GM23338 (cell line): ENCODE results near the gene KDM4F. TPM values are rescaled to one million over a fixed set of nuclear protein-coding genes. Genes with fewer than 3 reads are reported as not detected.

Source experiments
- ATAC-seq: fragments of 200-7000 bp; cut with Tn5 transposase; 3 replicates; pipeline ENCODE4 v1.9.1; 2020
- DNase-seq: peaks from one replicate; pipeline ENCODE4 v3.0.0-alpha.2; 2015; ENCODE audit warnings: low spot score
- H2AFZ ChIP-seq: fragments of 200-600 bp; sonication (generic); 2 replicates; pipeline ENCODE4 v1.8.0; 2016; ENCODE audit warnings: antibody characterized with exemption, mild to moderate bottlenecking, moderate library complexity
- H3F3A ChIP-seq: fragments of 200-600 bp; sonication (generic); replicated peaks from 2 replicates; pipeline ENCODE4 v1.8.0; 2017; ENCODE audit warnings: antibody characterized with exemption, mixed run types, low read depth
- H3K27ac ChIP-seq: fragments of 200-600 bp; sonication (generic); 2 replicates; pipeline ENCODE4 v1.6.1; 2016; ENCODE audit warnings: low read depth
- H3K27me3 ChIP-seq: fragments of 200-600 bp; sonication (generic); 2 replicates; pipeline ENCODE4 v1.8.0; 2016; ENCODE audit warnings: mild to moderate bottlenecking, mixed run types, moderate library complexity; ENCODE audit not compliant: insufficient read depth
- H3K36me3 ChIP-seq: fragments of 200-600 bp; sonication (generic); 2 replicates; pipeline ENCODE4 v1.8.0; 2016; ENCODE audit warnings: mild to moderate bottlenecking; ENCODE audit not compliant: insufficient read depth
- H3K4me1 ChIP-seq: fragments of 200-600 bp; sonication (generic); 2 replicates; pipeline ENCODE4 v1.8.0; 2016; ENCODE audit warnings: mild to moderate bottlenecking, moderate library complexity; ENCODE audit not compliant: insufficient read depth
- H3K4me2 ChIP-seq: fragments of 200-600 bp; sonication (generic); 2 replicates; pipeline ENCODE4 v1.7.1; 2017; ENCODE audit warnings: mixed run types
- H3K4me3 ChIP-seq: fragments of 200-600 bp; sonication (generic); 2 replicates; pipeline ENCODE4 v1.6.1; 2016; ENCODE audit warnings: mixed run types
- H3K79me2 ChIP-seq: fragments of 200-600 bp; sonication (generic); replicated peaks from 2 replicates; pipeline ENCODE4 v1.8.0; 2017; ENCODE audit warnings: mild to moderate bottlenecking; ENCODE audit not compliant: insufficient read depth
- H3K9me2 ChIP-seq: fragments of 200-600 bp; sonication (generic); 2 replicates; pipeline ENCODE4 v1.8.0; 2017; ENCODE audit not compliant: insufficient read depth
- H4K20me1 ChIP-seq: fragments of 200-600 bp; sonication (generic); replicated peaks from 2 replicates; pipeline ENCODE4 v1.8.0; 2017; ENCODE audit warnings: mild to moderate bottlenecking; ENCODE audit not compliant: insufficient read depth
- H3K27ac Mint-ChIP-seq: 2 replicates; pipeline ENCODE4 v1.8.0; 2020; ENCODE audit warnings: inconsistent platforms, mild to moderate bottlenecking, moderate library complexity, mixed read lengths
- H3K27me3 Mint-ChIP-seq: 3 replicates; pipeline ENCODE4 v1.8.0; 2022; ENCODE audit warnings: low read depth, mild to moderate bottlenecking, moderate library complexity, mixed read lengths, inconsistent platforms; ENCODE audit not compliant: insufficient read depth, poor library complexity
- H3K36me3 Mint-ChIP-seq: 3 replicates; pipeline ENCODE4 v1.8.0; 2021; ENCODE audit warnings: low read depth, mild to moderate bottlenecking, inconsistent platforms, moderate library complexity, mixed read lengths
- H3K4me1 Mint-ChIP-seq: 3 replicates; pipeline ENCODE4 v1.8.0; 2020; ENCODE audit warnings: mild to moderate bottlenecking, inconsistent platforms, mixed read lengths
- H3K4me3 Mint-ChIP-seq: 3 replicates; pipeline ENCODE4 v1.8.0; 2021; ENCODE audit warnings: moderate library complexity, mild to moderate bottlenecking, inconsistent platforms, mixed read lengths
- H3K9me3 Mint-ChIP-seq: 3 replicates; pipeline ENCODE4 v1.8.0; 2020; ENCODE audit warnings: moderate library complexity, mild to moderate bottlenecking, inconsistent platforms, mixed read lengths
- CREB1 ChIP-seq: fragments of 250-450 bp; sonication (Bioruptor Pico); IDR thresholded peaks from 2 replicates; pipeline ENCODE4 v1.5.0; 2020; ENCODE audit warnings: low read depth, mild to moderate bottlenecking, moderate library complexity
- EZH2 ChIP-seq: fragments of 200-600 bp; sonication (generic); IDR thresholded peaks from one replicate; pipeline ENCODE4 v1.8.0; 2017; ENCODE audit warnings: antibody characterized with exemption, mild to moderate bottlenecking, low read depth; ENCODE audit not compliant: unreplicated experiment
- EZH2phosphoT487 ChIP-seq: fragments of 200-600 bp; sonication (generic); IDR thresholded peaks from one replicate; pipeline ENCODE4 v1.8.1; 2018; ENCODE audit warnings: antibody characterized with exemption; ENCODE audit not compliant: unreplicated experiment
- JUNB ChIP-seq: IDR thresholded peaks from one replicate; pipeline ENCODE4 v1.6.1; 2016; ENCODE audit warnings: antibody characterized with exemption; ENCODE audit not compliant: unreplicated experiment
- NANOG ChIP-seq: IDR thresholded peaks from 2 replicates; pipeline ENCODE4 v1.6.1; 2016; ENCODE audit warnings: antibody characterized with exemption, borderline replicate concordance
- POLR2AphosphoS5 ChIP-seq: IDR thresholded peaks from 2 replicates; pipeline ENCODE4 v1.6.1; 2016; ENCODE audit warnings: antibody characterized with exemption, low read depth
- STAT1 ChIP-seq: IDR thresholded peaks from one replicate; pipeline ENCODE4 v1.6.1; 2016; ENCODE audit warnings: antibody characterized with exemption; ENCODE audit not compliant: unreplicated experiment
- ZNF114 ChIP-seq: fragments of 250-450 bp; sonication (Bioruptor Pico); IDR thresholded peaks from 2 replicates; pipeline ENCODE4 v1.5.0; 2020; ENCODE audit warnings: mild to moderate bottlenecking, moderate library complexity
- ZNF331 ChIP-seq: fragments of 250-450 bp; sonication (Bioruptor Pico); IDR thresholded peaks from 2 replicates; pipeline ENCODE4 v1.5.0; 2020; ENCODE audit warnings: low read depth, mild to moderate bottlenecking, moderate library complexity
- polyA plus RNA-seq: library from polyadenylated mRNA; unstranded; fragments of >200 nt; fragmentation: Nextera tagmentation; extraction: Ambion mirVana; gene quantifications from 2 replicates; pipeline ENCODE4 v1.2.1, GENCODE V29; 2016
- total RNA-seq: library from RNA; depleted of rRNA; stranded (reverse); fragments of >200 nt; shearing (Covaris generic); gene quantifications from 2 replicates; pipeline ENCODE4 v1.2.3, GENCODE V29; 2014
- TF ChIP-seq, protein P1 (sequence below): IDR thresholded peaks from one replicate; pipeline ENCODE4 v1.6.1; 2018; ENCODE audit warnings: antibody characterized with exemption; ENCODE audit not compliant: unreplicated experiment
- TF ChIP-seq, protein P2 (sequence below): IDR thresholded peaks from 2 replicates; pipeline ENCODE4 v1.6.1; 2016; ENCODE audit warnings: antibody characterized with exemption
- TF ChIP-seq, protein P3 (sequence below): fragments of 250-450 bp; sonication (Bioruptor Pico); IDR thresholded peaks from 2 replicates; pipeline ENCODE4 v1.5.0; 2020; ENCODE audit warnings: mild to moderate bottlenecking, moderate library complexity
- TF ChIP-seq, protein P4 (sequence below), 2 experiments: fragments of 200-600 bp in 1 of 2; sonication (generic) in 1 of 2; conservative IDR thresholded peaks; 2 replicates each; pipeline versions ENCODE4 v1.5.1 to v1.6.1; 2016 to 2017; ENCODE audit warnings: antibody characterized with exemption in 2 of 2, low read depth in 2 of 2, mild to moderate bottlenecking in 2 of 2, moderate library complexity in 1 of 2

The KDM4F gene
- total and polyA plus RNA-seq, 2 experiments from 2014 or later: not detected

DNA sequence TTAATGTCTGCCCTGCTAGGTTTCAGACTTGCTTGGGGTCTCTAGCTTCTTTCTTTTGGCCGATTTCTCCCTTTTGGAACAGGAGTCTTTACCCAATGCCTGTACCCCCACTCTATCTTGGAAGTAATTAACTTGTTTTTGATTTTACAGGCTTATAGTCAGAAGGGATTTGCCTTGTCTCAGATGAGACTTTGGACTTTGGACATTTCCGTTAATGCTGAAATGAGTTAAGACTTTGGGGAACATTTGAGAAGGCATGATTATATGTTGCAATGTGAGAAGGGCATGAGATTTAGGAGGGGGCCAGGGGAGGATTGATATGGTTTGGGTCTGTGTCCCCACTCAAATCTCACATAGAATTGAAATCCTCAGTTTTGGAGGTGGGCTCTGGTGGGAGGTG, 5.1 kb downstream of the KDM4F start:
- Histone ChIP-seq H3F3A (no peaks in the 10 kb centered on the region), H3K4me3 (no peak overlapping the region), H3K4me1 (no peaks in the 10 kb centered on the region), H3K9me2 (no peaks in the 10 kb centered on the region), H3K79me2 (no peaks in the 10 kb centered on the region), H3K27ac (no peak overlapping the region), H3K27me3 (no peaks in the 10 kb centered on the region; the same call in 1 of the 2 replicates), H3K36me3 (no peaks in the 10 kb centered on the region), H2AFZ (no peak overlapping the region), H3K4me2 (no peak overlapping the region), H4K20me1 (no peaks in the 10 kb centered on the region)
- H3K9me3 Mint-ChIP-seq: no peaks in the 10 kb centered on the region
- ATAC-seq (no peak), DNase-seq (no peak)
- no peak overlapping the region for H3K4me3 Mint-ChIP-seq
- no peak overlapping the region for H3K27ac Mint-ChIP-seq
- no peaks in the 10 kb centered on the region for H3K4me1 Mint-ChIP-seq
- no peaks in the 10 kb centered on the region for H3K36me3 Mint-ChIP-seq
- no peak for TF ChIP-seq EZH2
- TF ChIP-seq, protein P1, sequence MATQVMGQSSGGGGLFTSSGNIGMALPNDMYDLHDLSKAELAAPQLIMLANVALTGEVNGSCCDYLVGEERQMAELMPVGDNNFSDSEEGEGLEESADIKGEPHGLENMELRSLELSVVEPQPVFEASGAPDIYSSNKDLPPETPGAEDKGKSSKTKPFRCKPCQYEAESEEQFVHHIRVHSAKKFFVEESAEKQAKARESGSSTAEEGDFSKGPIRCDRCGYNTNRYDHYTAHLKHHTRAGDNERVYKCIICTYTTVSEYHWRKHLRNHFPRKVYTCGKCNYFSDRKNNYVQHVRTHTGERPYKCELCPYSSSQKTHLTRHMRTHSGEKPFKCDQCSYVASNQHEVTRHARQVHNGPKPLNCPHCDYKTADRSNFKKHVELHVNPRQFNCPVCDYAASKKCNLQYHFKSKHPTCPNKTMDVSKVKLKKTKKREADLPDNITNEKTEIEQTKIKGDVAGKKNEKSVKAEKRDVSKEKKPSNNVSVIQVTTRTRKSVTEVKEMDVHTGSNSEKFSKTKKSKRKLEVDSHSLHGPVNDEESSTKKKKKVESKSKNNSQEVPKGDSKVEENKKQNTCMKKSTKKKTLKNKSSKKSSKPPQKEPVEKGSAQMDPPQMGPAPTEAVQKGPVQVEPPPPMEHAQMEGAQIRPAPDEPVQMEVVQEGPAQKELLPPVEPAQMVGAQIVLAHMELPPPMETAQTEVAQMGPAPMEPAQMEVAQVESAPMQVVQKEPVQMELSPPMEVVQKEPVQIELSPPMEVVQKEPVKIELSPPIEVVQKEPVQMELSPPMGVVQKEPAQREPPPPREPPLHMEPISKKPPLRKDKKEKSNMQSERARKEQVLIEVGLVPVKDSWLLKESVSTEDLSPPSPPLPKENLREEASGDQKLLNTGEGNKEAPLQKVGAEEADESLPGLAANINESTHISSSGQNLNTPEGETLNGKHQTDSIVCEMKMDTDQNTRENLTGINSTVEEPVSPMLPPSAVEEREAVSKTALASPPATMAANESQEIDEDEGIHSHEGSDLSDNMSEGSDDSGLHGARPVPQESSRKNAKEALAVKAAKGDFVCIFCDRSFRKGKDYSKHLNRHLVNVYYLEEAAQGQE: no peak
- TF ChIP-seq POLR2AphosphoS5: no peak
- no peak for TF ChIP-seq ZNF114 (CRISPR knock-in tag)
- TF ChIP-seq, protein P2, sequence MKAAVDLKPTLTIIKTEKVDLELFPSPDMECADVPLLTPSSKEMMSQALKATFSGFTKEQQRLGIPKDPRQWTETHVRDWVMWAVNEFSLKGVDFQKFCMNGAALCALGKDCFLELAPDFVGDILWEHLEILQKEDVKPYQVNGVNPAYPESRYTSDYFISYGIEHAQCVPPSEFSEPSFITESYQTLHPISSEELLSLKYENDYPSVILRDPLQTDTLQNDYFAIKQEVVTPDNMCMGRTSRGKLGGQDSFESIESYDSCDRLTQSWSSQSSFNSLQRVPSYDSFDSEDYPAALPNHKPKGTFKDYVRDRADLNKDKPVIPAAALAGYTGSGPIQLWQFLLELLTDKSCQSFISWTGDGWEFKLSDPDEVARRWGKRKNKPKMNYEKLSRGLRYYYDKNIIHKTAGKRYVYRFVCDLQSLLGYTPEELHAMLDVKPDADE: no peak
- TF ChIP-seq, protein P3, sequence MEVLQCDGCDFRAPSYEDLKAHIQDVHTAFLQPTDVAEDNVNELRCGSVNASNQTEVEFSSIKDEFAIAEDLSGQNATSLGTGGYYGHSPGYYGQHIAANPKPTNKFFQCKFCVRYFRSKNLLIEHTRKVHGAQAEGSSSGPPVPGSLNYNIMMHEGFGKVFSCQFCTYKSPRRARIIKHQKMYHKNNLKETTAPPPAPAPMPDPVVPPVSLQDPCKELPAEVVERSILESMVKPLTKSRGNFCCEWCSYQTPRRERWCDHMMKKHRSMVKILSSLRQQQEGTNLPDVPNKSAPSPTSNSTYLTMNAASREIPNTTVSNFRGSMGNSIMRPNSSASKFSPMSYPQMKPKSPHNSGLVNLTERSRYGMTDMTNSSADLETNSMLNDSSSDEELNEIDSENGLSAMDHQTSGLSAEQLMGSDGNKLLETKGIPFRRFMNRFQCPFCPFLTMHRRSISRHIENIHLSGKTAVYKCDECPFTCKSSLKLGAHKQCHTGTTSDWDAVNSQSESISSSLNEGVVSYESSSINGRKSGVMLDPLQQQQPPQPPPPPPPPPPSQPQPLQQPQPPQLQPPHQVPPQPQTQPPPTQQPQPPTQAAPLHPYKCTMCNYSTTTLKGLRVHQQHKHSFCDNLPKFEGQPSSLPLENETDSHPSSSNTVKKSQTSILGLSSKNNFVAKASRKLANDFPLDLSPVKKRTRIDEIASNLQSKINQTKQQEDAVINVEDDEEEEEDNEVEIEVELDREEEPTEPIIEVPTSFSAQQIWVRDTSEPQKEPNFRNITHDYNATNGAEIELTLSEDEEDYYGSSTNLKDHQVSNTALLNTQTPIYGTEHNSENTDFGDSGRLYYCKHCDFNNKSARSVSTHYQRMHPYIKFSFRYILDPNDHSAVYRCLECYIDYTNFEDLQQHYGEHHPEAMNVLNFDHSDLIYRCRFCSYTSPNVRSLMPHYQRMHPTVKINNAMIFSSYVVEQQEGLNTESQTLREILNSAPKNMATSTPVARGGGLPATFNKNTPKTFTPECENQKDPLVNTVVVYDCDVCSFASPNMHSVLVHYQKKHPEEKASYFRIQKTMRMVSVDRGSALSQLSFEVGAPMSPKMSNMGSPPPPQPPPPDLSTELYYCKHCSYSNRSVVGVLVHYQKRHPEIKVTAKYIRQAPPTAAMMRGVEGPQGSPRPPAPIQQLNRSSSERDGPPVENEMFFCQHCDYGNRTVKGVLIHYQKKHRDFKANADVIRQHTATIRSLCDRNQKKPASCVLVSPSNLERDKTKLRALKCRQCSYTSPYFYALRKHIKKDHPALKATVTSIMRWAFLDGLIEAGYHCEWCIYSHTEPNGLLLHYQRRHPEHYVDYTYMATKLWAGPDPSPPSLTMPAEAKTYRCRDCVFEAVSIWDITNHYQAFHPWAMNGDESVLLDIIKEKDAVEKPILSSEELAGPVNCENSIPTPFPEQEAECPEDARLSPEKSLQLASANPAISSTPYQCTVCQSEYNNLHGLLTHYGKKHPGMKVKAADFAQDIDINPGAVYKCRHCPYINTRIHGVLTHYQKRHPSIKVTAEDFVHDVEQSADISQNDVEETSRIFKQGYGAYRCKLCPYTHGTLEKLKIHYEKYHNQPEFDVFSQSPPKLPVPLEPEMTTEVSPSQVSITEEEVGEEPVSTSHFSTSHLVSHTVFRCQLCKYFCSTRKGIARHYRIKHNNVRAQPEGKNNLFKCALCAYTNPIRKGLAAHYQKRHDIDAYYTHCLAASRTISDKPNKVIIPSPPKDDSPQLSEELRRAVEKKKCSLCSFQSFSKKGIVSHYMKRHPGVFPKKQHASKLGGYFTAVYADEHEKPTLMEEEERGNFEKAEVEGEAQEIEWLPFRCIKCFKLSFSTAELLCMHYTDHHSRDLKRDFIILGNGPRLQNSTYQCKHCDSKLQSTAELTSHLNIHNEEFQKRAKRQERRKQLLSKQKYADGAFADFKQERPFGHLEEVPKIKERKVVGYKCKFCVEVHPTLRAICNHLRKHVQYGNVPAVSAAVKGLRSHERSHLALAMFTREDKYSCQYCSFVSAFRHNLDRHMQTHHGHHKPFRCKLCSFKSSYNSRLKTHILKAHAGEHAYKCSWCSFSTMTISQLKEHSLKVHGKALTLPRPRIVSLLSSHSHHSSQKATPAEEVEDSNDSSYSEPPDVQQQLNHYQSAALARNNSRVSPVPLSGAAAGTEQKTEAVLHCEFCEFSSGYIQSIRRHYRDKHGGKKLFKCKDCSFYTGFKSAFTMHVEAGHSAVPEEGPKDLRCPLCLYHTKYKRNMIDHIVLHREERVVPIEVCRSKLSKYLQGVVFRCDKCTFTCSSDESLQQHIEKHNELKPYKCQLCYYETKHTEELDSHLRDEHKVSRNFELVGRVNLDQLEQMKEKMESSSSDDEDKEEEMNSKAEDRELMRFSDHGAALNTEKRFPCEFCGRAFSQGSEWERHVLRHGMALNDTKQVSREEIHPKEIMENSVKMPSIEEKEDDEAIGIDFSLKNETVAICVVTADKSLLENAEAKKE (CRISPR knock-in tag): no peak
- no peak for TF ChIP-seq EZH2phosphoT487
- TF ChIP-seq NANOG: no peak
- TF ChIP-seq STAT1: no peak
- TF ChIP-seq JUNB: no peak
- TF ChIP-seq, protein P4, sequence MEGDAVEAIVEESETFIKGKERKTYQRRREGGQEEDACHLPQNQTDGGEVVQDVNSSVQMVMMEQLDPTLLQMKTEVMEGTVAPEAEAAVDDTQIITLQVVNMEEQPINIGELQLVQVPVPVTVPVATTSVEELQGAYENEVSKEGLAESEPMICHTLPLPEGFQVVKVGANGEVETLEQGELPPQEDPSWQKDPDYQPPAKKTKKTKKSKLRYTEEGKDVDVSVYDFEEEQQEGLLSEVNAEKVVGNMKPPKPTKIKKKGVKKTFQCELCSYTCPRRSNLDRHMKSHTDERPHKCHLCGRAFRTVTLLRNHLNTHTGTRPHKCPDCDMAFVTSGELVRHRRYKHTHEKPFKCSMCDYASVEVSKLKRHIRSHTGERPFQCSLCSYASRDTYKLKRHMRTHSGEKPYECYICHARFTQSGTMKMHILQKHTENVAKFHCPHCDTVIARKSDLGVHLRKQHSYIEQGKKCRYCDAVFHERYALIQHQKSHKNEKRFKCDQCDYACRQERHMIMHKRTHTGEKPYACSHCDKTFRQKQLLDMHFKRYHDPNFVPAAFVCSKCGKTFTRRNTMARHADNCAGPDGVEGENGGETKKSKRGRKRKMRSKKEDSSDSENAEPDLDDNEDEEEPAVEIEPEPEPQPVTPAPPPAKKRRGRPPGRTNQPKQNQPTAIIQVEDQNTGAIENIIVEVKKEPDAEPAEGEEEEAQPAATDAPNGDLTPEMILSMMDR (conservative IDR thresholded peaks at IDR 0.05; ENCODE audit: low read depth in 2 of 2): no peak
- TF ChIP-seq ZNF331: no peak
- TF ChIP-seq CREB1 (CRISPR knock-in tag): no peak
- H3K27me3 Mint-ChIP-seq: peaks cover 6% of the 10 kb centered on the region
